Measurements from ENCODE around the gene OR4D1. TPM values are rescaled to one million over a fixed set of nuclear protein-coding genes. Genes with fewer than 3 reads are reported as not detected.

Gene OR4D1
- total and polyA plus RNA-seq, 2 of the 8 experiments (the other 6 are each of a cell fraction or from before 2014, with no cell fraction given) = 0.32 to 0.39 TPM

- H4K5ac ChIP-seq (ENCODE audit: insufficient read length, low read depth, low read length) = no peak overlapping the region
- no peaks in the 10 kb centered on the region for H4K20me1 ChIP-seq (replicated peaks in 1 of 2; ENCODE audit: control insufficient read depth in 1 of 2, insufficient read depth in 2 of 2, low read length in 2 of 2)
- DNase-seq (ENCODE audit: low read depth in 1 of 2, low spot score in 2 of 2) = no peak
- no peak overlapping the region for H3K18ac ChIP-seq (ENCODE audit: extremely low read depth, low read length)
- no peak overlapping the region for H2BK5ac ChIP-seq (ENCODE audit: low read depth, low read length)
- H3K79me2 ChIP-seq (ENCODE audit: control insufficient read depth in 1 of 2, insufficient read depth in 2 of 2, low read length in 2 of 2) = no peaks in the 10 kb centered on the region
- FAIRE-seq = no peak
- peaks cover 0 to 5% (median 2%) of the 10 kb centered on the region in 4 experiments; a peak in 4 of 8 replicates for H3K36me3 ChIP-seq (ENCODE audit: control insufficient read depth in 2 of 4, insufficient read depth in 4 of 4, low read length in 3 of 4)
- no peak overlapping the region for H3K56ac ChIP-seq (replicated peaks; ENCODE audit: insufficient read length, low read depth, low read length)
- ChIA-PET CTCF (ENCODE audit: partially characterized antibody) (interaction anchor here (0.7 to 0.9 kb wide), 2 partner anchors 11 to 37 kb away, joined by 3 read pairs; no protein-coding TSS in a partner anchor), POLR2A (ENCODE audit: partially characterized antibody) (no interaction called here)
- H2BK120ac ChIP-seq (replicated peaks; ENCODE audit: low read depth, low read length) = no peak overlapping the region
- H3K27me3 ChIP-seq (replicated peaks in 1 of 4; ENCODE audit: control insufficient read depth in 3 of 4, extremely low read depth in 1 of 4, insufficient read depth in 3 of 4, low read length in 3 of 4) = no peaks in the 10 kb centered on the region
- WGBS, 2 experiments (ENCODE audit: extremely low coverage in 1 of 2, insufficient coverage in 1 of 2, insufficient read length in 1 of 2, insufficient replicate concordance in 2 of 2, low coverage in 1 of 2, low lambda C conversion rate in 2 of 2, missing lambda C conversion rate in 1 of 2) = 92% methylated on average over 4 of the region's 5 CpGs; no CpG with 5 or more reads in 1 of the 2 experiments
- no peak overlapping the region for H4K91ac ChIP-seq (replicated peaks; ENCODE audit: insufficient read length, low read length)
- no peaks in the 10 kb centered on the region for H3K23me2 ChIP-seq (ENCODE audit: low read depth, low read length)
- H2AFZ ChIP-seq (ENCODE audit: low read length) = no peak overlapping the region
- H3K4ac ChIP-seq (replicated peaks; ENCODE audit: insufficient read length, low read depth, low read length) = no peak overlapping the region
- no peak overlapping the region for H2BK20ac ChIP-seq (ENCODE audit: low read length)
- no peak overlapping the region for H3K27ac ChIP-seq (ENCODE audit: low read depth, low read length)
- H3K4me3 ChIP-seq (ENCODE audit: extremely low read depth in 1 of 4, insufficient read depth in 2 of 4, low read depth in 3 of 4, low read length in 4 of 4) = no peak overlapping the region
- no peak overlapping the region for H2AK5ac ChIP-seq (ENCODE audit: low read depth, low read length)
- H2BK12ac ChIP-seq (ENCODE audit: low read depth, low read length) = no peak overlapping the region
- no peak overlapping the region for H3K4me2 ChIP-seq (ENCODE audit: insufficient read depth in 1 of 2, low read depth in 2 of 2, low read length in 2 of 2)
- no peak overlapping the region for H2BK15ac ChIP-seq (ENCODE audit: low read length)
- no peak overlapping the region for H3K23ac ChIP-seq (ENCODE audit: insufficient read length)
- no peak for TF ChIP-seq SP4 (IDR thresholded peaks at IDR 0.05; ENCODE audit: low read length)
- TF ChIP-seq SP1 (IDR thresholded peaks at IDR 0.05; ENCODE audit: low read depth, low read length) = no peak
- no peak for TF ChIP-seq CREB1 (IDR thresholded peaks at IDR 0.05)
- no peak overlapping the region for H4K8ac ChIP-seq (ENCODE audit: extremely low read depth, insufficient read depth, low read length)
- no peaks in the 10 kb centered on the region for H3K4me1 ChIP-seq (replicated peaks in 1 of 4; ENCODE audit: control insufficient read depth in 3 of 4, insufficient read depth in 4 of 4, low read length in 3 of 4)
- H3K79me1 ChIP-seq (ENCODE audit: low read depth, low read length) = no peaks in the 10 kb centered on the region
- no peak overlapping the region for H3K9ac ChIP-seq (replicated peaks in 1 of 4; ENCODE audit: extremely low read depth in 1 of 4, low read depth in 3 of 4, low read length in 3 of 4)
- H3K14ac ChIP-seq (ENCODE audit: insufficient read length) = no peak overlapping the region
- no peaks in the 10 kb centered on the region for H3K9me3 ChIP-seq (ENCODE audit: insufficient read depth in 2 of 2, low read depth in 1 of 2, low read length in 1 of 2)
Measured at GRCh38 chr17:58204796-58205195, 56.6 kb downstream of the OR4D1 start.

All from H1 (cell line).